Stimulated activated CD4-positive, alpha-beta T cell treated with anti-CD3 and anti-CD28 coated beads, Interleukin-15, amount 100 ng/mL, for 24 hours (primary cell): ENCODE data around the gene SYNDIG1.

Experiments
- DNase-seq: peaks from one replicate; pipeline ENCODE4 v3.0.0-alpha.2; 2020

SYNDIG1 gene

GRCh38 chr20:24679448-24680047 is 210.1 kb downstream of the SYNDIG1 start:
- no peak for DNase-seq

GRCh38 chr20:24681634-24682495 is 212.4 kb downstream of the SYNDIG1 start:
- DNase-seq, result no peak

- no peak for DNase-seq
These were observed 213.1 kb downstream of the SYNDIG1 start for GRCh38 chr20:24682496-24682985.

- no peak for DNase-seq
These were observed 214.2 kb downstream of the SYNDIG1 start for GRCh38 chr20:24683676-24684075.

GRCh38 chr20:24684421-24684871 is 215.0 kb downstream of the SYNDIG1 start:
- DNase-seq, result no peak

GRCh38 chr20:24684956-24685691 is 215.7 kb downstream of the SYNDIG1 start:
- no peak for DNase-seq

GRCh38 chr20:24685736-24686135 is 216.3 kb downstream of the SYNDIG1 start:
- no peak for DNase-seq

- DNase-seq, result no peak
These were observed 216.7 kb downstream of the SYNDIG1 start for GRCh38 chr20:24686156-24686555.

- no peak for DNase-seq
These were observed 221.0 kb downstream of the SYNDIG1 start for GRCh38 chr20:24690408-24690807.

- no peak for DNase-seq
These were observed 222.5 kb downstream of the SYNDIG1 start for GRCh38 chr20:24691901-24692351.

GRCh38 chr20:24692446-24693200 is 223.2 kb downstream of the SYNDIG1 start:
- no peak for DNase-seq

- DNase-seq, result no peak
These were observed 224.2 kb downstream of the SYNDIG1 start for GRCh38 chr20:24693466-24694156.

- no peak for DNase-seq
These were observed 224.8 kb downstream of the SYNDIG1 start for GRCh38 chr20:24694157-24694726.

- no peak for DNase-seq
These were observed 225.5 kb downstream of the SYNDIG1 start for GRCh38 chr20:24694727-24695528.

GRCh38 chr20:24695529-24696225 is 226.2 kb downstream of the SYNDIG1 start:
- DNase-seq, result no peak

- DNase-seq, result no peak
These were observed 227.0 kb downstream of the SYNDIG1 start for GRCh38 chr20:24696396-24696795.

- DNase-seq, result no peak
These were observed 228.0 kb downstream of the SYNDIG1 start for GRCh38 chr20:24697411-24697810.

GRCh38 chr20:24698189-24698588 is 228.8 kb downstream of the SYNDIG1 start:
- DNase-seq, result no peak

- no peak for DNase-seq
These were observed 229.3 kb downstream of the SYNDIG1 start for GRCh38 chr20:24698706-24699206.
